ENCODE results near the gene SH3GL1.

The SH3GL1 gene

DNA sequence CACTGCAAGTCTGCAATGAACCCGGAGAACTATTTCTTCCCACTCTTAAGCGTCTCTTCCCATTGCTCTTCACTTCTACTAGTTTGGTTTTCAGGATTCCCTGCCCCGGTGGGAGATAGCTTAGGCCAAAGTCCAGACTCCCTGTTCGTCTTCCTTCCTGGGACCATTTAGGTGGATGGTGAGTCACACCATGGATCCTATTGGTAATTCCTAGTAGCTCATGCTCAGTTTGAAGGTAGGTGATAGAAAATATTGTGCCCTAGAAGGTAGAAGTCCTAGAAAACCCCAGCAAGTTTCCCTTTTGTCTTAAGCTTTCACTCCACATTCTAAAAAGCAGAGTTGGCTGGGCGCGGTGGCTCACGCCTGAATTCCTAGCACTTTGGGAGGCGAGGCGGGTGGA, 15.9 kb upstream of the SH3GL1 start:
- Histone ChIP-seq H3K18ac (ENCODE audit: low read depth in 1 of 2, low read length in 2 of 2) (no peak overlapping the region), H3K4me2 (ENCODE audit: low read length, poor library complexity, severe bottlenecking) (no peak overlapping the region), H2AK5ac (ENCODE audit: low read length, severe bottlenecking) (peak overlapping the region; percentile 33), H2AFZ (ENCODE audit: low read depth, low read length) (no peak overlapping the region), H2BK5ac (ENCODE audit: low read depth, low read length, poor library complexity, severe bottlenecking) (no peak overlapping the region), H2BK15ac (ENCODE audit: low read depth, poor library complexity, severe bottlenecking) (no peak overlapping the region), H3K27ac (ENCODE audit: low read length, poor library complexity, severe bottlenecking) (no peak overlapping the region), H3K23ac (ENCODE audit: low read length in 2 of 2) (no peak overlapping the region), H4K91ac (ENCODE audit: low read length) (no peak overlapping the region), H4K8ac (ENCODE audit: low read length) (no peak overlapping the region), H3K9ac (ENCODE audit: low read length) (no peak overlapping the region), H3K14ac (ENCODE audit: low read length in 2 of 2) (no peak overlapping the region), H3K4me1 (ENCODE audit: control insufficient read depth, insufficient read depth, low read depth, low read length) (no peaks in the 10 kb centered on the region), H3K9me3 (ENCODE audit: control insufficient read depth, low read length) (no peaks in the 10 kb centered on the region), H3K4ac (ENCODE audit: low read depth in 1 of 2, low read length in 2 of 2) (no peak overlapping the region), H2BK120ac (ENCODE audit: low read depth, low read length) (no peak overlapping the region), H3K4me3 (ENCODE audit: insufficient read depth in 1 of 2, low read depth in 1 of 2, low read length in 2 of 2) (no peak overlapping the region), H3K79me1 (replicated peaks; ENCODE audit: low read length, poor library complexity, severe bottlenecking) (peaks cover 38% of the 10 kb centered on the region), H3K36me3 (ENCODE audit: control insufficient read depth in 1 of 2, insufficient read depth in 2 of 2, low read depth in 1 of 2, low read length in 2 of 2) (peaks cover 11 to 15% of the 10 kb centered on the region in 2 experiments), H3K27me3 (ENCODE audit: control insufficient read depth in 1 of 2, insufficient read depth in 1 of 2, low read length in 2 of 2) (no peaks in the 10 kb centered on the region), H2BK12ac (ENCODE audit: low read length in 2 of 2) (no peak overlapping the region)
- DNase-seq: no peak
- 96% methylated on average over 9 of the region's 9 CpGs for WGBS

- Histone ChIP-seq H2BK12ac (ENCODE audit: low read length in 2 of 2) (no peak overlapping the region), H2AK5ac (ENCODE audit: low read length, severe bottlenecking) (no peak overlapping the region), H3K27me3 (ENCODE audit: control insufficient read depth in 1 of 2, insufficient read depth in 1 of 2, low read length in 2 of 2) (no peaks in the 10 kb centered on the region), H3K14ac (ENCODE audit: low read length in 2 of 2) (no peak overlapping the region), H3K4me1 (ENCODE audit: control insufficient read depth, insufficient read depth, low read depth, low read length) (no peaks in the 10 kb centered on the region), H3K79me1 (replicated peaks; ENCODE audit: low read length, poor library complexity, severe bottlenecking) (peaks cover 37% of the 10 kb centered on the region), H3K4me2 (ENCODE audit: low read length, poor library complexity, severe bottlenecking) (no peak overlapping the region), H2BK5ac (ENCODE audit: low read depth, low read length, poor library complexity, severe bottlenecking) (no peak overlapping the region), H3K23ac (ENCODE audit: low read length in 2 of 2) (peak overlapping the region in 1 of 2 experiments; percentile 79), H2BK120ac (ENCODE audit: low read depth, low read length) (no peak overlapping the region), H2BK15ac (ENCODE audit: low read depth, poor library complexity, severe bottlenecking) (no peak overlapping the region), H3K4ac (ENCODE audit: low read depth in 1 of 2, low read length in 2 of 2) (no peak overlapping the region), H2AFZ (ENCODE audit: low read depth, low read length) (no peak overlapping the region), H3K9me3 (ENCODE audit: control insufficient read depth, low read length) (no peaks in the 10 kb centered on the region), H4K8ac (ENCODE audit: low read length) (no peak overlapping the region), H3K36me3 (ENCODE audit: control insufficient read depth in 1 of 2, insufficient read depth in 2 of 2, low read depth in 1 of 2, low read length in 2 of 2) (peaks cover 11 to 18% of the 10 kb centered on the region in 2 experiments), H3K18ac (ENCODE audit: low read depth in 1 of 2, low read length in 2 of 2) (no peak overlapping the region), H3K27ac (ENCODE audit: low read length, poor library complexity, severe bottlenecking) (no peak overlapping the region), H3K9ac (ENCODE audit: low read length) (peak overlapping the region; percentile 4), H4K91ac (ENCODE audit: low read length) (no peak overlapping the region), H3K4me3 (ENCODE audit: insufficient read depth in 1 of 2, low read depth in 1 of 2, low read length in 2 of 2) (peak overlapping the region in 1 of 2 experiments; percentile 35)
- WGBS: 96% methylated on average over 10 of the region's 10 CpGs
- no peak for DNase-seq
Measured at GRCh38 chr19:4415352-4415751, 15.0 kb upstream of the SH3GL1 start.

DNA sequence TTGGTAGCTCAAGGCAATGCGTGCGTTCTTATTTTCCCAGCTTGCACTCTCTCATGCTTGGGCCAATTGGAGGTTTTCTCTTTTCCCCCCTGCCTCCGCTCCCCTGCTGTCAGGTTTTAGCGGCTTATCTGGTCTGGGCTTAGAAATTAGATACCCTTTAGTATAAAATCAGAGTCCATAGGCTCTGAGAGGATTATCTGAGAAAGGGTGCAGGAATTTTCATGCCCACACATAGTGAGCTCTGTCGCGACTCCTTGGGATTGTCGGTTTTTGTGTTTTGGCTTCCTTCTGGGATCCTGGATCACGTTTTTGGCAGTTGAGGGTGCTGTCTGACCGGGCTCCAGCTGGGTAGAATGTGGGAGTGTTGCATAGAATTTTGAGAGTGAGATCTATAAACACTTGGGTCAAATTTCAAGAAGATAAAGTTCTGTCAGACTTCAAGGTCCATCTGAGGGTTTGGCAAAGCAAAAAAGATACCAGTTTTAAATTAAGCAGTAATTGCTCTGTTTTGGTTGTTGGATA, 14.5 kb upstream of the SH3GL1 start:
- Histone ChIP-seq H2BK120ac (ENCODE audit: low read depth, low read length) (no peak overlapping the region), H3K4me1 (ENCODE audit: control insufficient read depth, insufficient read depth, low read depth, low read length) (no peaks in the 10 kb centered on the region), H3K18ac (ENCODE audit: low read depth in 1 of 2, low read length in 2 of 2) (no peak overlapping the region), H3K4ac (ENCODE audit: low read depth in 1 of 2, low read length in 2 of 2) (no peak overlapping the region), H3K4me3 (ENCODE audit: insufficient read depth in 1 of 2, low read depth in 1 of 2, low read length in 2 of 2) (peak overlapping the region in 1 of 2 experiments; percentile 35), H2BK15ac (ENCODE audit: low read depth, poor library complexity, severe bottlenecking) (no peak overlapping the region), H2AFZ (ENCODE audit: low read depth, low read length) (no peak overlapping the region), H3K4me2 (ENCODE audit: low read length, poor library complexity, severe bottlenecking) (no peak overlapping the region), H3K9me3 (ENCODE audit: control insufficient read depth, low read length) (no peaks in the 10 kb centered on the region), H3K14ac (ENCODE audit: low read length in 2 of 2) (no peak overlapping the region), H3K27ac (ENCODE audit: low read length, poor library complexity, severe bottlenecking) (no peak overlapping the region), H4K91ac (ENCODE audit: low read length) (no peak overlapping the region), H2AK5ac (ENCODE audit: low read length, severe bottlenecking) (no peak overlapping the region), H3K36me3 (ENCODE audit: control insufficient read depth in 1 of 2, insufficient read depth in 2 of 2, low read depth in 1 of 2, low read length in 2 of 2) (peaks cover 14 to 21% of the 10 kb centered on the region in 2 experiments), H3K79me1 (replicated peaks; ENCODE audit: low read length, poor library complexity, severe bottlenecking) (peaks cover 34% of the 10 kb centered on the region), H2BK5ac (ENCODE audit: low read depth, low read length, poor library complexity, severe bottlenecking) (no peak overlapping the region), H2BK12ac (ENCODE audit: low read length in 2 of 2) (no peak overlapping the region), H3K23ac (ENCODE audit: low read length in 2 of 2) (no peak overlapping the region), H3K27me3 (ENCODE audit: control insufficient read depth in 1 of 2, insufficient read depth in 1 of 2, low read length in 2 of 2) (no peaks in the 10 kb centered on the region), H4K8ac (ENCODE audit: low read length) (peak overlapping the region; percentile 17), H3K9ac (ENCODE audit: low read length) (peak overlapping the region; percentile 26)
- DNase-seq: no peak
- WGBS: 77% methylated on average over 9 of the region's 9 CpGs

- no peak overlapping the region for H2AK5ac ChIP-seq (ENCODE audit: low read length, severe bottlenecking)
- no peak overlapping the region for H3K27ac ChIP-seq (ENCODE audit: low read length, poor library complexity, severe bottlenecking)
- H2BK5ac ChIP-seq (ENCODE audit: low read depth, low read length, poor library complexity, severe bottlenecking): no peak overlapping the region
- 90% methylated on average over 7 of the region's 7 CpGs for WGBS
- H3K4me3 ChIP-seq (ENCODE audit: insufficient read depth in 1 of 2, low read depth in 1 of 2, low read length in 2 of 2): peak overlapping the region in 1 of 2 experiments; percentile 35
- peak overlapping the region; percentile 26 for H3K9ac ChIP-seq (ENCODE audit: low read length)
- no peak overlapping the region for H3K4ac ChIP-seq (ENCODE audit: low read depth in 1 of 2, low read length in 2 of 2)
- peak overlapping the region; percentile 27 for H4K8ac ChIP-seq (ENCODE audit: low read length)
- no peak overlapping the region for H3K18ac ChIP-seq (ENCODE audit: low read depth in 1 of 2, low read length in 2 of 2)
- H3K27me3 ChIP-seq (ENCODE audit: control insufficient read depth in 1 of 2, insufficient read depth in 1 of 2, low read length in 2 of 2): no peaks in the 10 kb centered on the region
- H4K91ac ChIP-seq (ENCODE audit: low read length): no peak overlapping the region
- no peak overlapping the region for H2BK15ac ChIP-seq (ENCODE audit: low read depth, poor library complexity, severe bottlenecking)
- H3K23ac ChIP-seq (ENCODE audit: low read length in 2 of 2): no peak overlapping the region
- peaks cover 20 to 27% of the 10 kb centered on the region in 2 experiments for H3K36me3 ChIP-seq (ENCODE audit: control insufficient read depth in 1 of 2, insufficient read depth in 2 of 2, low read depth in 1 of 2, low read length in 2 of 2)
- no peak overlapping the region for H2AFZ ChIP-seq (ENCODE audit: low read depth, low read length)
- no peak overlapping the region for H3K4me2 ChIP-seq (ENCODE audit: low read length, poor library complexity, severe bottlenecking)
- H3K14ac ChIP-seq (ENCODE audit: low read length in 2 of 2): no peak overlapping the region
- H2BK120ac ChIP-seq (ENCODE audit: low read depth, low read length): no peak overlapping the region
- H2BK12ac ChIP-seq (ENCODE audit: low read length in 2 of 2): no peak overlapping the region
- DNase-seq: peak; percentile 46
- no peaks in the 10 kb centered on the region for H3K4me1 ChIP-seq (ENCODE audit: control insufficient read depth, insufficient read depth, low read depth, low read length)
- H3K9me3 ChIP-seq (ENCODE audit: control insufficient read depth, low read length): no peaks in the 10 kb centered on the region
- peaks cover 36% of the 10 kb centered on the region for H3K79me1 ChIP-seq (replicated peaks; ENCODE audit: low read length, poor library complexity, severe bottlenecking)
Measured at GRCh38 chr19:4414144-4414799, 13.9 kb upstream of the SH3GL1 start.

Measured in mesenchymal stem cell (in vitro differentiated cells and primary cell).